Activated CD8-positive, alpha-beta memory T cell treated with anti-CD3 and anti-CD28 coated beads, Interleukin-2, amount 50 U/mL, for 1 hour (primary cell): ENCODE measurements around the gene PNPO.

Experiments
- DNase-seq: peaks from one replicate; pipeline ENCODE4 v3.0.0-alpha.2; 2020; ENCODE audit errors: extremely low read depth

The PNPO gene

DNA sequence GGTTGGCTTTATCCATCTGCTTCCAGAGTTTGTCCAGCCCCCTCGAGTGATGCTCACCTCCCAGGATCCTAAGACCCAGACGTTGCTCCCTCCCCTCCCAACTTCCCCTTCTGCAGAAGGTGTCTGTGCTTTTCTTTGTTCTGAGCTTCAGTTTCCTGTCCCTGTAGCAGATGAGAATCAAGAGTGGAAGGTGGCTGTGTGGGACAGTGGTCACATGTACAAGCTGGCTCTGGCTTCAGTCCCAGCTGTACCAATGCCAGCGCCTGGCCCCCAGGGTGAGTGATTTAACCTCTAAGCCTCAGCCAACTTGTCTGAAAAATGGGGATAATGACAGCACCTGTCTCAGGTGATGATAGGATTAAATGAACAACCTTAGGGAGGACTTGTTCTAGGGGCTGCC, 8.6 kb downstream of the PNPO start:
- DNase-seq = no peak

DNA sequence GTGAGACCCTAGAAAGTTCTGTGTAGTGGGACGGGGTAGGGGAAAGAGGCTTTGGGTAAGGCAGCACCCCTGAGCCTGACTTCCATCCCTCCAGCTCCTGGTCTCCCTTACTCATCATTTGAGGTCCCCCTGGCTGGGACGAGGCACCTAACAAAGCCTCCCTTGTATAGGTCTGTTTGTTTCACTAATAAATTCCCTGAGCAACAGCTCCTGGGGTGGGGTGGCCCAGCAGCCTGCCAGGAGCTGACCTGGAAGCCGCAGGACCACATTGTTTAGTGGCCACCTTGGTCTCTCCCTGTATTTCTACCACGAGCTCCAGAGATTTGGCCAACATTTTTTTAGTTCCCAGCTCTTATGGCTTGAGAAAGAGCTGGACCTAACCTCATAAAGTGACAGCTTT, 9.1 kb downstream of the PNPO start:
- no peak for DNase-seq

DNA sequence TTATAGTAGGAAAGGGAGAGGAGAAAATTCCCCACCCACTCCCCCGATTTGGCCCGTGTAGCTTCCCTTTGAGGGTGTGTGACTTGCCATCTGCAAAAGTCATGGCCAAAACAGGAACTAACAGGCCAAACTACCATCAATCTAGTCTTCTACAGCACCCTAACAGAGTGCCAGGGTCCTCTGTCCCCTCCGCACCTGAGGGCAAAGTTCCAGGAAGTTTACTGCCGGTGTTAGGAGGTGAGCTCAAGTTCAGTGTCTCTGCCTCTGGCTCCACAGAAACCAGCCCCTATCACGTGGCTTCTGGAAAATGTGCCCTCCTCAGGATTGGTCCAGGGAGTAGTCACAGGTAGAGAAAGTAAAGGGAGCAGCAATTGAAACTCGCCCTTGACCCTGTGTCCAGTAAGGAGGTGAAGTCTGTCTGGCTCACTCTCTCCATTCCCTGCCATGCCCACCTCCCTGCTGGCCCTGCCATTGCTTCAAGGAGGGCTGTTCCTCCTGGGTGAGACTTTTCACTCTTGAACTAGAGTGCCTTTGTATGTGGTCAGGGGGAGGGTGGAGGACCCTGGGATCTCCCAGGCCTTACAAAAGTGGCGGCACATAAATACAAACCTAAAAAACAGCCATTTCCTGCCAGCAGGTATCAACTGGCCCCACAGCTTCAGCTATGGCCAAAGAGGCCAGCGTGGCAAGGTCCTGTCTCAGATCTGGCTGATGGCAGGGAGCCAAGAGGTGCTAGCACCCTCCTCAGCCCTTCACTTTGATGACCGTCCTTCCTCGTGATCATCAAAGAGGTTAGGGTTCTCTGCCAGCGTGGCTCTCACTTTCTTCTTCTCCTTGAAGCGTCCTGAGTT, 11.0 kb downstream of the PNPO start:
- DNase-seq = no peak

DNA sequence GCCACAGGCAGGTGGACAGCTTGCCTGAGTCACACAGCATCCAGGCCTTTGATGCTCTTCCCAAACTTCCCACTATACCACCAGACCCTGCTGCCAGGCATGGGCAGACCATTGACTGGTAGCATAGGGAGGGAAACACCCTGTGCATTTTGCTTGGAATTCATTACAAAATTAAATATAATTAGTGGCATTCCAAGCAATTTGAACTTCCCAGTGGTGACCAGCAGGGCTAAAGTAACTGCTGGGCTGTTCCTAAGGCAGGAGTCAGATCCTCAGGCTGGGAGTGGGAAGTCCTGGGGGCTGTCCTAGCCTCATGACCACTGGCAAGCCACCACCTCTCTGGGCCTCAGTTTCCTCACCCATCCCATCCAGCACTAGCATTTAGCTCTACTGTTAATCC, 12.5 kb downstream of the PNPO start:
- DNase-seq = no peak

DNA sequence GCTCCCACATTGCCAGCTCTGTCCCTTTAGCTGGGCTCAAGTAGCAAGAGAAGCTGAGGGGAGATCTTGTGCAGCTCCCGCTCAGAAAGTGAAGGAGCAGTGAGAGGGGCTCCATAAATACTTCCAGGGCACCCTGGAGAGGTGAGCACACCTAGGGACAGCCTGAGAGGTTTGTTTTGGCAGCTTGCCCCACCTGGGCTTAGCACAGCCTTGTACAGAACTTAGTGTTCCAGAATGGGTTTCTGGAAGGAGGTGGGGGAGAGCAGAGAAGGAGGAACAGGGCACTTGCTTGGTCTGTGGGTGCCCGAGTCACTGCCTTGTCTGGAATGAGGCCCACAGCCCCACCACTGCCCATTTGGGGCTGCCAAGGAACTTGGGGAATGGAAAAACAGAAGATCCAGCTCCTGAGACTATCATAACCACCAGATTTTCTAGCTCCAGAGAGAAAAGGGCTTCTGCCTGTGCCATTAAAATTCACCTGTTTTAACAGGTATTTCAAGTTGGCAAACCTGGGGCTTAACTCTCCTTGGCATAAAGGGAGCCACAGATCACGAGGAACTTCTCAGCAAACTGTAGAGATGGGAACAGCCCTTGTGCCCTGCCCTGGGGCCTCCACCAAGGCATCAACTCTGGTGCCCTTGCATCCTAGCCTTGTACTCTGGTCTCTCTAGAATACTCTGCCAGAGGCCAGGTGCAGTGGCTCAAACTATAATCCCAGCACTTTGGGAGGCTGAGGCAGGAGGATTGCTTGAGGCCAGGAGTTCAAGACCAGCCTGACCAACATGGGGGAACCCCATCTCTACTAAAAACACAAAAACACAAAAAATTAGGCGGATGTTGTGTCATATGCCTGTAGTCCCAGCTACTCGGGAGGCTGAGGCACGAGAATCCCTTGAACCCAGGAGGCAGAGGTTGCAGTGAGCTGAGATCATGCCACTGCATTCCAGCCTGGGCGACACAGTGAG, 14.4 kb downstream of the PNPO start:
- DNase-seq = no peak

DNA sequence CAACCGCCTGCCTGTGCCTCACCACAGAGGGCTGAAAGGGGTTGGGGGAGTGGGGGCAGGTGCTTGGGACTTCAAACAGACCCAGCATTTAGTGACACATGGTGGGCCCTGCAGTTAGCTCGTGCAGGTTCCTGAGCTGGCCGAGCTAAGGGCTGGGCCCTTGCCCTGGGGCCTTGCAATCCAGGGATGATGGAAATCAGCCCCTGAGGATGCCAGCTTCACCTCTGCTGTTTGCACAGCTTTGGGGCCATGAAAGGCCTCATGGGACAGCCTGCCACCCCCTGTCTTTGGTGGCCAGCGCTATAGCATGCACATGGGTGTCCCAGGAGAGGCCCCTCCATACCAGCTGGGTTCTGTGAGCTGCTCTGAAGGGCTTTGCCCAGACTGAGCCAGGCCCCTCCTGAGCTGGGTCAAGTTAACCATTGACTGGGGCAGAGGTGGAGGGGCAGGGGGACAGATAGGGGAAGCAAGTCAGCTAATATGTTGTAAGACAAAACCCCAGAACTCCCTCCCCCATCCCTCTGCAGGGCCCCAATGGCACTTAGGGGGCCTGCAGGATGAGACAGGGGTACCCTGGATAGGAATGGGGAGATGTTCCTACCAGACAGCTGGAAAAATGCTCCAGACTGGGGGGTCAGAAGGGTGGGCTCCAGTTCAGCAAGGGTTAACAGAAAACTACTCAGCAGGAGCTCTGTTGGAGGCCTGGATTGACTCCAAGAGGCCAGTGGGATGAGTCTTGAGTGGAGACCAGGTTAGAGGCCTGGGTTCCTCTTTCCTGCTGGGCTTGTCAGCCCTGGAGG, 15.6 kb downstream of the PNPO start:
- DNase-seq = no peak

DNA sequence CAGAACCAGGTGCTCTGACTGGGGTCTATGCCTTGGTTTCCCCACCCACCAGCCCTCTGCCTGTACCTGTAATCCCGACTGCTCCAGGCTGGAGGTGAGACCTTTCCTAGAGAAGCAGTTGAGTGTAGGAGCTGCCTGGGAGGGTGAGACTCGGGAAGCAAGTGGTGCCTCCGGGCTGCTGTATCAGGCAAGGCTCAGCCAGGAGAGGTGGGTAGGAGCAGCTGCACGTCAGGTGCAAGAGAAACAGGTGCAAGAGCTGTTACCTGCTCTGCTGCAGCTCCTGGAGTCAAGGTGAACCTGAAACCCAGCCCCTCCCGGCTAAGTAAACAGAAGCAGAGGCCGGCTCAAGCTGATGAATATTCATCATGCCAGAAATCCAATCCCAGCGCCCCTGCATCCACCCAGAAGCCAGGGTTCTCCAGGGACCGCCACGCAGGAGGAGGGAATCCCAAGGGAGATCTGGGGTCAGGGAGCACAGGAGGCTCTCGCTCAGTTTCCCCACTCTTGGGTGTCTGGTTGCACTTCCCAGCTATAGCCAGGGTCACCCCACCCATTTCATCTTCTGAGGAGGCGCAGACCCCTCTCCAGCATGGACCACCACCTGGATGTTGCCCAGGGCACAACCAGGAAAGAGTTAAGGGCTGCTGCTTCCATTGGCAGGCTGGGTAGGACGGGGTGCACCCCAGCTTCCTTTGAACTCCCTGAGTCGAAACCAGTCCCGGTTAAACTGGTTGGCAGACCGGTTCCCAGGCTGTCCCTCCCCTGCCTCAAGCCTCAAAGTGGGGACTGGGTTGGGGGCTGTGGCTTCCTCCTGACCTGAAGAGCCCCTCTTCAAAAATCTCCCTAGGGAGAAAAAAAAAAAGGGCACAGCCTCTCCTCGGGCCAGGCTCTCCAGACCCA, 16.5 kb downstream of the PNPO start, which contains the start of gene PRR15L:
TSS of gene PRR15L (minus strand) at position 293 of the 900 bp plus-strand sequence. CDS start 4,649 bp downstream, outside the sequence.
- DNase-seq = no peak

DNA sequence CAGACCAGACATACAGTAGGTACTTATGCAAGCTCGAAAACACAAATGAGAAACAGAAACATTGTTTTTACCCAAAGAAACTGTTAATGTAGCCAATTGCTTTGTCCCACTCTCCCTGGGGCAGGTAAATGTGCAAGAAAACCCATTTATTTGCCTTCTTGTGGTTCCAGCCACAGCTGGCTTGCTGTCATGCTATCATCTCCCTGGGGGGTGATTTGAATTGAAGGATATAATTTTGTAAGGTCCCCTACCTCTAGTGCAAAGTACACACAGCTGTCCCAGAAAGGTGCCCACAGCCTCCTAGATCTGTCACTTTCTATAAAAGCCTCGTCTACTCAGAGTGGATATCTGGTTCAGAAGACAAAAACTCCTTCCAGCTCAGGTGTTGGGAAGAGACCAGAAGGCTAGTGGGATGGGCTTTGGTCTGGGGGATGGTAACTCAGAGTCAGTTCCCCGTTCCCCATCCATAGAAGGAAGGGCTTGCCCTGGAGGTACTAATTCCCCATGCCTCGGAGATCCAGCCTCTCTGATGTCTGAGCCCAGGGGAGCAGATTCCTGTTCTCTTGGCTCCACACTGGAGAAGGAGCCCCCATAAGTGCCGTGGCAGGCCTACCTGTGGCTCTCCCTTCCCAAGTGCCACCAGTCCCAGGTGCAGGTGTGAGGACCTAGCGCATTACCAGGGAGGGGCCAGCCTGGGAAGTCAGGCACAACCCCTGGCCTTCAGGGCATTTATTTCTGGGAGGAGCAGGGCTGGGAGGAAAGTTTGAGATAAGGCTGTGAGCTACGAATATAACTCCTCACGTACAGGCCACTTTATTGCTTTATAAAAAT, 18.7 kb downstream of the PNPO start:
- no peak for DNase-seq

DNA sequence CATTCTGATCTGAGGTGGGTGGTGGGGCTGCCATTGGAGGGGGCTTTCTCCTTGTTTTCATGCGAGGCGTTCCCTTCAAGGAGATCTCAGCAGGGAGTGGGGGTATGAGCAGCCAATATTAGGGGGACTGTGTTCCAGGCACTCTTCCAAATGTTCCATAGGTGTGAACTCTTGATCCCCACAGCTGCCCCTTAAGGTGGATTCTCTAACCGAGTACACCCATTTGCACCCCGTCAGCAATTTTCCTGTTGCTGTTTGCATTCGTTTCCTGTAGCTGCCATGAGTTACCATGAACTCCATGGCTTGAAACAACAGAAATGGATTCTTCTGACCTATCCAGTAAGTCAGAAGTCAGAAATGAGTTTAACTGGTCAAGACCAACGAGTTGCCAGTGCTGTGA, 20.0 kb downstream of the PNPO start:
- no peak for DNase-seq

DNA sequence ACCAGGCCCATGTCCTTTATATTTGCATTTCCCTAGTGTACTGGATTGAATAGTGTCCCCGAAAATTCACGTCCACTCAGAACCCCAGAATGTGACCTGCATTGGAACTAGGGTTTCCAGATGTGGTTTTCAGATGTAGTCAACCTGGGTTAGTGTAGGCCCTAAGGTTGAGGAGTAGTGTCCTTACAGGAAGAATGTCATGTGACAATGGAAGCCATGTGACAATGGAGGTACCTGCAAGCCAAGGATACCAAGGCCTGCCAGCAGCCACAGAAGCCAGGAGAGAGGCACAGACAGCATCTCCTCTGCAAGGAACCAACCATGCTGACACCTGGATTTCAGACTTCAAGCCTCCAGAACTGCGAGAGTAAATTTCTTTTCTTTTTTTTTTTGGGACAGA, 21.5 kb downstream of the PNPO start:
- DNase-seq = no peak

DNA sequence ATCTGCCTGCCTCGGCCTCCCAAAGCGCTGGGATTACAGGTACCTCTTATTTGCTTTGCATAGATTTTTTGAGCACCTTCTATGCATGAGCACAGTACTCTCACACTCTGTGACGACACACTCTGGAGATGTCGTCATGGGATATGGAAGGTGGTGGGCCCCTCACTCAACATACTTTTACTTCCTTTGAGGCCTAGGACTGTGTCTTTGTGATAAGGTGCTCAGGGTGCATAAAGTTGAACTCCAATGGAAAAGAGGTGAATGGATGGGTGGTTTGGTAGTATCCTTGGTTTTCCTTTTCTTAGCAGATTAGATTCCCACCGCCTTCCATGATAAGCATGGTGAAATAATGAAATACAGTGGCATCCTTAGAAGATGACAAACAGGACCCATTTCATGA, 23.5 kb downstream of the PNPO start:
- no peak for DNase-seq

DNA sequence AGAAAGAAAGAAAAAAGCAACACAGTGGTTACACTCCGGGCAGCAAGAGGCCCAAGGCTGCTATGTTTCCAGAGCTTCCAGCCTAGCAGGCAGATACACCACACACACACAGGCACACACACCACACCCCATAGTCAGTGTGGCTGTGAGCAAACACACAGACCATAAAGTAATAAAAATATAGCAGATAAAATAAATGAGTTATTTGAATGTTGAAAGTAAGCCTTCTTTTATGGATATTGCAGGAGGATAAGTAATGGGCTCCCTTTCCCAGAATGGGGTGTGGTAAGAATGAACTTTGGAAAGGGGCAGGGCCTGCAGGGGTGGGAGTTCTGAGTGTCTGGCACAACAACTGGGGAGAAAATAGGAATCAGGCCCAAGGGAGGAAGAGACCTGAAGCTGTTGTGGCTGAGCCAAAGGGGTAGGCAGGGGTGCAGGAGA, 24.7 kb downstream of the PNPO start:
- no peak for DNase-seq

DNA sequence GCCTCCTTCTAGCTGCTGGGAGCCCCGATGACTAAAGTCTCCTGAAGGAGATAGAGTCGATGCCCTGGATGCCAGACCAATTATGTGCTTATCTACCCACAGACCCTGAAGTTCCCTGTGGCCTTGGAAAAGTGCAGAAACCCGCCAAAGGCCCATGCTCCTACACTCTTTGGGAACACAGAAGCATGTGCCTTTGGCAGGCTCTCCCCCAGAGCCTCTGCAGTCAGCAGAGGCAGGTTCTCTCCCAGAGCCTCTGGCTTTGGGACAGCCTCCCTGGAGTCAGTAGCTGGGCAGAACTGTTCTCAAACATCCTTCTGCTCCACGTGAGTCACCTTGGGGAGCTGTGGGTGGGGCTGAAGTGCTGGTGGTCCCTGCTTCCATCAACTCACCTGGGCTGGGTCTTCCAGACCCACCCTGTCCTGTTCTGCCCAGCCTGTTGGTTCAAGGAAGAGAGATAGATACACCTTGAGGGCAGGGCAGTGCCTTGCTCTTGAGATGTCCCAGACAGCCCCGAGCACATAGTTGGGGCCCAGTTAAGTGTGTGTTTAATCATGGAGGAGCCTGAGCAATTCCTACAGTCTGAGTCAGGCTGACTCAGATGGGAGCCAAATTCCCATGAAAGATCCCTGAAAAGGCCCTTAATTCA, 26.4 kb downstream of the PNPO start:
- DNase-seq = no peak

DNA sequence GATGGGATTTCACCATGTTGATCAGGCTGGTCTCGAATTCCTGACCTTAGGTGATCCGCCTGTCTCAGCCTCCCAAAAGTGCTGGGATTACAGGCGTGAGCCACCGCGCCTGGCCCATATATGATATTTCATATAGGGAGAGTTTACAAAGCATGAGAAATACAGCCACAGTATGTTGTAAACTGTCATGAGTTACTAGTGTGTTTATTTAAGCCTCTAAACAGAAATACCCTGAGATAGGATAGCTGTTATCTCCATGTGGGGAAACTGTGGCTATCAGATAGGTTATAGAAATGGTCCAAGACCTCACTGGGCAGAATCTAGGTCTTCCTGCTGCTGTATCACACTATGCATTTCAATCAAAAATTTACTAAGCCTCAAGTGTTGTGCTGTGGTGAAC, 27.5 kb downstream of the PNPO start:
- no peak for DNase-seq

DNA sequence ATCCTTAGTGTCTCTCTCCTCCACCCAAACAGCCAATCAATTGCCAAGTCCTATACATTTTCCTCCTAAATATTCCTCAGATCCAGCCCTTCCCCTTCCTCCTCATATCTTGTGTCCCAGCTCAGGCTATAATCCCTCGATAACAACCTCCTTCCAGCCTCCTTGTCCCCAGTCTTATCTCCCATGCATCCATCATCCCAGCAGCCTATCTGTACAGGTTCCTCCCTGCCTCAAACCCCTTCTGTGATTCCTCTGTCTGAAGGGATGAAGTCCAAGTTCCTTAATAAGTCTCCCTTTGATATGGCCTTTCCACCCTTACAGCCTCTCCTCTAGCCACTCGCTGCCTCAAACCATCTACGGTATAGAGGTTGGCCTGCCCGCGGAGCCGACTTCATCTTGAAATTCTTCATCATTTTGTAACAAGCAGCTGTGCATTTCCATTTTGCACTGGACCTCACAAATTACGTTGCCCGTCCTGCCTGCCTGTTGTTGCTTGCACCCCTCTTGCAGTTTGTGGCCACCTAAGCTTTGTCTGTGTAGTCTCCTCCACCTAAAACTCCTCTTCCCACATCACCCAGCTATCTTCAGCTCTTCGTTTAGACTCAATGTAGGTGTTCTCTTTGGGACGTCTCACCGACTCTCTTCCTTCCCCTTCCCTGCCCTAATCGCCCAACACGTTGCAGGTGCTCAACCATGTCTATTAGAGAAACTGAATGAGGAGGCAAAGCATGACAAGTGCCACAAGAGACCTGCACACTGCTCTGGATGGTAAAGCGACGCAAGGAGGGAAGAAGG, 28.8 kb downstream of the PNPO start:
- no peak for DNase-seq

DNA sequence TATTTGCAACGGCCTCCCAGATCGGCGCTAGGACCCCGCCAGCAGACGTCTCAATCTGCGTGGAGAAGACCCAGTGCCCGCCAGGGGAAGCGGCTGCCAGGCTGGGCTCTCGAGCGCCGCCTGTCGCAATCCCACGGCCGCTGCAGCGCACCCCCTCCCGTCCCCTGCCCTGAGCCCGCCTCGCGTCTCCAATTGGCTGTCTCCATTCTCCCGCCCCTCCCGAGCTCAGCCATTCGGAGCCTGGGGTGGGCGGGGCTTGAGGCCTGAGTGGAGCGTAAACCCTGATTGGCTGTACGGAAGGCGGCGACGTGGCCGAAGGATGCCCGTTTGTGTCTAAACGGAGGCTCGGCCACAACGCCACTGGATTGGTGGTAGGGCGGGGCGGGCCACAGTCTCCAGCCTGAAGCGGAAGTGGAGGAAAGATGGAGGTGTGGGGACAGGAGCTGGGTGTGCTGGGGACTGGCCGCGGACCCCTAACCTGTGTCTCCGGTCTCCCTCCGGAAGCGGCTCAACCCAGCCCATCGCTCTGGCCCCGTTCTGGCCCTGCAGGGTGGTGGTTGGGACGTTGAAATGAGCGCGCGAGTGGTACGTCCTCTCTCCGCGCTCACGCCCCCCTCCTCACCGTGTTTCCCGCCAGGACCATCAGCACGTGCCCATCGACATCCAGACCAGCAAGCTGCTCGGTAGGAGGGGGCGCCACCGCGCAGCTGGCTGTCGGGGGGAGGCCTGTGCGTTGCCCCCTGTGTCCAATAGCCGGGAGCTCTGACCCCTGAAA, 29.5 kb downstream of the PNPO start, which contains the start of gene CDK5RAP3:
TSS of gene CDK5RAP3 (plus strand) at position 389 of the 775 bp plus-strand sequence. CDS start at position 423, 34 bp downstream.
- peak; percentile 95 for DNase-seq

DNA sequence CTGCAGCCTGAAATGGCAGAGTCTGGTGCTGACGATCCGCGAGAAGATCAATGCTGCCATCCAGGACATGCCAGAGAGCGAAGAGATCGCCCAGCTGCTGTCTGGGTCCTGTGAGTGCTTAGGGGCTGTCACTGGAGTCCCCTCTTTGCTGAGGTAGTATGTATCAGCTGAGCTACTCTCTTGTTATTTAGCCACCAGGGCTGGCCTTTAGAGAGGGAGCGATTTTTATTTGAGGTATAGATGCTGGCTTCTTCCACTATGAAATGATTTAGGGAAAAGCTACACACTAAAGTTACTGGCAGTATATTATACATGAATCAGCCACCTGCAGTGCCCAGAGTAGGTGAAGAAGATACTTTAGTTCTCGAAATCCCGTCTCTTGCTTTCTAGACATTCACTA, 32.2 kb downstream of the PNPO start:
- DNase-seq = no peak
